Psoas muscle (tissue), 8 donors: ENCODE measurements around the gene AP1G1. TPM values are rescaled to one million over a fixed set of nuclear protein-coding genes. Genes with fewer than 3 reads are reported as not detected.
A peak's percentile ranks its signal among the peaks of the same experiment; 100 is the strongest.

Experiments
- ATAC-seq, 4 donors: fragments of 200-7000 bp; cut with Tn5 transposase; one replicate each; pipeline ENCODE4 v1.9.1; 2020; ENCODE audit warnings: moderate library complexity in 3 of 4, mild to moderate bottlenecking in 2 of 4
- DNase-seq, 2 donors: peaks; one replicate each; pipeline ENCODE4 v3.0.0-alpha.2; 2020
- H3K27ac ChIP-seq: fragments of 200-600 bp; one replicate; pipeline ENCODE4 v1.8.0; 2022
- H3K27me3 ChIP-seq, 3 donors: fragments of 200-600 bp in 1 of 3; one replicate each; pipeline versions ENCODE4 v1.6.1 to v1.8.0; 2013 to 2022; ENCODE audit warnings: low read length in 2 of 3, mild to moderate bottlenecking in 2 of 3, moderate library complexity in 1 of 3; ENCODE audit not compliant: insufficient read depth in 3 of 3
- H3K36me3 ChIP-seq, 2 donors: fragments of 200-600 bp in 1 of 2; one replicate each; pipeline versions ENCODE4 v1.6.1 to v1.8.0; 2013 to 2022; ENCODE audit warnings: low read depth in 1 of 2, mild to moderate bottlenecking in 1 of 2, moderate library complexity in 1 of 2; ENCODE audit not compliant: insufficient read depth in 1 of 2
- H3K4me1 ChIP-seq: fragments of 200-600 bp; one replicate; pipeline ENCODE4 v1.8.0; 2022
- H3K4me3 ChIP-seq: fragments of 200-600 bp; one replicate; pipeline ENCODE4 v1.8.0; 2022; ENCODE audit warnings: mild to moderate bottlenecking
- H3K9me3 ChIP-seq: fragments of 200-600 bp; one replicate; pipeline ENCODE4 v1.8.0; 2022
- WGBS, 3 donors: extraction: QIAGEN DNeasy Blood & Tissue Kit; methylation state at CpG; one replicate each; pipeline versions ENCODE4 v1.1.6 to v1.1.7; 2013; 5-methylcytosine and 5-hydroxymethylcytosine counted together
- intact Hi-C, 2 donors: fragments of 100-400 bp; cut with DNase I; formaldehyde crosslinking; loops; one replicate each; pipeline versions ENCODE4 v1.11.0 to v1.14.2; 2022
- polyA plus RNA-seq, 3 donors: library from polyadenylated mRNA; stranded (reverse); fragments of 200-250 nt; gene quantifications; one replicate each; pipeline ENCODE4 v1.2.3, GENCODE V29; 2013
- total RNA-seq, 4 donors: library from RNA; stranded (reverse); fragmentation: NEBNext Ultra II Directional in 2 of 4; extraction: Animal tissue kit (Norgen Biotek cat#: 25700) in 2 of 4; gene quantifications; one replicate each; pipeline versions ENCODE4 v1.2.1 to v1.2.4, GENCODE V29; 2021 to 2023
- TF ChIP-seq, protein P1 (sequence below): fragments of 200-600 bp; IDR thresholded peaks from one replicate; pipeline ENCODE4 v1.8.0; 2022; ENCODE audit warnings: antibody characterized with exemption
- donor health status: healthy with polysubstance abuse.
- donor health status: DM: no; HTN: no; CAD: no; lungs with moderate emphysema.
- donor health status: Bipolar disorder and iron deficiency.
- donor health status: healthy.
- donor health status: DM: yes; HTN: yes; CAD: no.
- donor health status: DM: no; HTN: no; CAD: no.
- donor health status: DM: no; HTN: no; CAD: no.
- donor health status: DM: yes; HTN: yes; CAD: no.

AP1G1 gene
- total and polyA plus RNA-seq, 7 donors, result 19.7 to 69.8 (median 60.6) TPM

DNA sequence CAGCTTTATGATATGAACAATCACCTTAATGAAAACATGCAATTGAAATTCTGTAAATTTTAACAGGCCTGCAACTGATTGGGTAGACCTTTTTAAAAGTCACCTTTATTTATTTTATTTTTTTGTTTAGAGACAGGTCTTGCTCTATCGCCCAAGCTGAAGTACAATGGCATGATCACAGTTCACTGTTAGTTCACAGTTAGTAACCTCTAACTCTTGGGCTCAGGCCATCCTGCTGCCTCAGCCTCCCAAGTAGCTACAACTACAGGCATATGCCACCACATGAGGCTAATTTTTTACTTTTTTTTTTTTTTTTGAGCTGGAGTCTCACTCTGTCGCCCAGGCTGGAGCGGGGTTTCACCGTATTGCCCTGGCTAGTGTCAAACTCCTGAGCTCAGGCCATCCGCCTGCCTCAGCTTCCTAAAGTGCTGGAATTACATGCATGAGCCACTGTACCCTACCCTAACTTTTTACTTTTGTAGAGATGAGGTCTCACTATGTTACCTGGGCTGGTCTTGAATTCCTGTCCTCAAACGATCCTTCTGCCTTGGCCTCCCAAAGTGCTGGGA, 28.0 kb downstream of the AP1G1 start:
- WGBS, 3 donors, result 94 to 97% (median 95%) methylated on average over 6 of the region's 6 CpGs
- ATAC-seq (no peak), DNase-seq (no peak)
- Histone ChIP-seq H3K27me3 (no peaks in the 10 kb centered on the region), H3K9me3 (no peaks in the 10 kb centered on the region), H3K4me3 (no peak overlapping the region), H3K36me3 (peaks cover 0 to 23% of the 10 kb centered on the region in 2 donors), H3K4me1 (peaks cover 18% of the 10 kb centered on the region), H3K27ac (no peak overlapping the region)
- intact Hi-C loops, result no loop called here
- TF ChIP-seq, protein P1, sequence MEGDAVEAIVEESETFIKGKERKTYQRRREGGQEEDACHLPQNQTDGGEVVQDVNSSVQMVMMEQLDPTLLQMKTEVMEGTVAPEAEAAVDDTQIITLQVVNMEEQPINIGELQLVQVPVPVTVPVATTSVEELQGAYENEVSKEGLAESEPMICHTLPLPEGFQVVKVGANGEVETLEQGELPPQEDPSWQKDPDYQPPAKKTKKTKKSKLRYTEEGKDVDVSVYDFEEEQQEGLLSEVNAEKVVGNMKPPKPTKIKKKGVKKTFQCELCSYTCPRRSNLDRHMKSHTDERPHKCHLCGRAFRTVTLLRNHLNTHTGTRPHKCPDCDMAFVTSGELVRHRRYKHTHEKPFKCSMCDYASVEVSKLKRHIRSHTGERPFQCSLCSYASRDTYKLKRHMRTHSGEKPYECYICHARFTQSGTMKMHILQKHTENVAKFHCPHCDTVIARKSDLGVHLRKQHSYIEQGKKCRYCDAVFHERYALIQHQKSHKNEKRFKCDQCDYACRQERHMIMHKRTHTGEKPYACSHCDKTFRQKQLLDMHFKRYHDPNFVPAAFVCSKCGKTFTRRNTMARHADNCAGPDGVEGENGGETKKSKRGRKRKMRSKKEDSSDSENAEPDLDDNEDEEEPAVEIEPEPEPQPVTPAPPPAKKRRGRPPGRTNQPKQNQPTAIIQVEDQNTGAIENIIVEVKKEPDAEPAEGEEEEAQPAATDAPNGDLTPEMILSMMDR, result no peak

DNA sequence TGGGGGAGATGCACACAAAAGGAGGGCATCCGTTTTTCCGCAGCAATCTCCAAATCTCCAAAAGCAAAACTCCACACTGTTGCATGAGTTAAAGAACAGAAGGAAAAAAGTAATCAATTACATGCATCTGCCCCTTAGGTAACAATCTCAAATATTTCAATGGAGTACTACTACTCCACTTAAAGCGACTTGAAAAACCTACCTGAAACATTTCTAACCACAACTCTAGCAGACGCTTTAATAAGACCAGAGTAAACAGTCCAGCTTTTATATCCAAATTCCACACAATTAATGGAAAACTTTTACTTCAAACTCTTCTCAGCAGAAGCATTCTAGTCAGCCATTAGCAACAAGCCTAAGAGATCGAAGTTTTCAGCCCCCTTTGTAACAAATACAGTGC, 29.9 kb downstream of the AP1G1 start:
- H3K36me3 ChIP-seq, result peaks cover 0 to 26% of the 10 kb centered on the region in 2 donors
- 85 to 94% (median 88%) methylated on average over 5 of the region's 5 CpGs for WGBS, 3 donors
- no peak overlapping the region for H3K4me3 ChIP-seq
- ATAC-seq (no peak), DNase-seq (no peak)
- no peak overlapping the region for H3K27ac ChIP-seq
- no peaks in the 10 kb centered on the region for H3K27me3 ChIP-seq
- peaks cover 20% of the 10 kb centered on the region for H3K4me1 ChIP-seq
- H3K9me3 ChIP-seq, result no peaks in the 10 kb centered on the region
- TF ChIP-seq, protein P1, result no peak
- intact Hi-C loops, result no loop called here

DNA sequence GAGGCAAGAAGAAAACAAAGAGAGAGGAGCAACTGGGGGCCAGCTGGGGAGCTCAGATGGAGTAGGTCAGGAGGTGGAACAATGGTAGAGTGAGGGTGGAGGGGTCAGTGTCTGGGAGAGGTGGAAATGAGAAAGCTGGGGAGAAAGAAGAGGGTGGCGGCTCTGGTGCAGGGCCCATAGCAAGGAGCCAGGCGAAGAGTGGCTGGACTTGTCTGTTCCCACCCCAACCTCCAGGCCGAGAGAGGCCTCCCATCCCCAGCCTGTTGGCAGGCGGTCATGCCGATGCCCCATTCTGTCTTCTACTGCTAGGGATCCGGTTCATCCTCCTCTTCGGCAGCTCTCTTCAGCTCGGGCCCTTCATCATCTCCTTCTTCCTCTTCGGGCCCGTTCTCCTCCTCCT, 31.3 kb downstream of the AP1G1 start:
- Histone ChIP-seq H3K4me3 (no peak overlapping the region), H3K36me3 (peaks cover 4 to 34% of the 10 kb centered on the region in 2 donors), H3K9me3 (no peaks in the 10 kb centered on the region), H3K27ac (no peak overlapping the region), H3K4me1 (peaks cover 20% of the 10 kb centered on the region), H3K27me3 (no peaks in the 10 kb centered on the region)
- intact Hi-C loops, result no loop called here
- 96 to 97% (median 97%) methylated on average over 9 to 10 of the region's 10 CpGs for WGBS, 3 donors
- DNase-seq (no peak), ATAC-seq (peak; percentile 7 to 21 (median 11))
- TF ChIP-seq, protein P1, result no peak

DNA sequence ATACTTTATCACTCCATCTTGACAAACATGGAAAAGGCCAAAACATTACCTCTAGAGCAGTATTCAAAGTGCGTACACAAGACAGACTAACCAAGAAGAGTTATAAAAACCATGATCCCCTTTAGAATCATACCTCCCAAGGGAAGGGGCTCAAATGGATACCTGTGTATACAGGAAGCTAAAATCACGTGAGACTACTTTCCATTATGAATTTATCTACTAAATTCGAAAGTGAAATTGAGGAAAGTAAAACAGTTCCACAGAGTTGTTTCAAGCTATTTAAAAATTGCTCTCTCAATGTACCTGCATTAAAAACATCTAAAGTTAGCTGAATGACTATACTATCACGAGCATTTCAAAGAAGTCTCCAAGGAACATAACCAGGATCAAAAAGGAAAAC, 32.7 kb downstream of the AP1G1 start:
- no peak overlapping the region for H3K27ac ChIP-seq
- no peak overlapping the region for H3K4me3 ChIP-seq
- no peaks in the 10 kb centered on the region for H3K9me3 ChIP-seq
- H3K36me3 ChIP-seq, result peaks cover 4 to 42% of the 10 kb centered on the region in 2 donors
- TF ChIP-seq, protein P1, result no peak
- H3K4me1 ChIP-seq, result peaks cover 15% of the 10 kb centered on the region
- ATAC-seq (no peak), DNase-seq (no peak)
- 82 to 90% (median 85%) methylated on average over 4 of the region's 4 CpGs for WGBS, 3 donors
- intact Hi-C loops, result no loop called here
- no peaks in the 10 kb centered on the region for H3K27me3 ChIP-seq

DNA sequence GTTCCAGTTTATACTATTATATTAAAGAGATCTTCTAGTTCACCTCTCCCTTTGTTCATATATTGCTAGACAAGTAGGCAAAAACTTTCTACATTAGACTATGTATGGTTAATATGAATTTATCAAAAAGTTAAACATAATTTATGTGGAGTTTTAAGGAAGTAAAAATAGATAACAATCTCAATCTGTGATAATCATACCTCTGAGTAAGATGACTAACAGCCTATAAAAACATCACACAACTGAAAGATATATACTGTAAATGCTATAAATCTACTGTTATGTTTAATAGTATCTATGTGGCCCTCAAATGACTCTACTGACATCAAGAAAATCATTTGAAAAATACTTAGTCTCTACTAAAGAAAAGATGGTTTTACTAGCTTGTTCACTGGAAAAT, 37.1 kb downstream of the AP1G1 start:
- H3K27ac ChIP-seq, result no peak overlapping the region
- H3K4me3 ChIP-seq, result no peak overlapping the region
- TF ChIP-seq, protein P1, result no peak
- H3K9me3 ChIP-seq, result no peaks in the 10 kb centered on the region
- intact Hi-C loops, result no loop called here
- ATAC-seq (no peak), DNase-seq (no peak)
- peaks cover 4 to 86% of the 10 kb centered on the region in 2 donors for H3K36me3 ChIP-seq
- no peaks in the 10 kb centered on the region for H3K27me3 ChIP-seq
- H3K4me1 ChIP-seq, result peaks cover 20% of the 10 kb centered on the region
